GM10847 (cell line): ENCODE data around the gene AK8.

Experiments
- POLR2A ChIP-seq: IDR thresholded peaks from 2 replicates; pipeline ENCODE4 v1.6.1; 2011; ENCODE audit not compliant: insufficient read length; ENCODE audit errors: extremely low read depth

AK8 gene

DNA sequence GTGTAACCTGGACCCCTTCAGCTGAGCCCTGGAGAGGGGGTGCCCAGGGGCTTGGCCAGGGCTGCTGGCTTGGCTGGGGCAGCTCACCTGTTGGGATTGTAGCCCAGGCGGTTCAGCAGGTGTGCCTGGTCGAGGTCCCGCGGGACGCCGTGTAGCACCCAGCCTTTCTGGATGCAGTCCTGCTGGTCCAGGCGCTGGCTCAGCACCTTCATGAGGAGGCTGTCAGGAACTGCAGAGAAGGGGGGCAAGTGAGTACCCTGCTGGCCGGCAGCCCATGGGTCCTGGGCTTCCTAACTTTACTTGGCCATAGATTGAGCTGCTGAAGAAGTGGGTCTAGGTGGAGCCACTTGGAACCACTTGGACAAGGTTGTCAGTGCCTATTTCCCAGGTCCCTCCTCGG lies 85.5 kb downstream of the AK8 start:
- no peak for TF ChIP-seq POLR2A

DNA sequence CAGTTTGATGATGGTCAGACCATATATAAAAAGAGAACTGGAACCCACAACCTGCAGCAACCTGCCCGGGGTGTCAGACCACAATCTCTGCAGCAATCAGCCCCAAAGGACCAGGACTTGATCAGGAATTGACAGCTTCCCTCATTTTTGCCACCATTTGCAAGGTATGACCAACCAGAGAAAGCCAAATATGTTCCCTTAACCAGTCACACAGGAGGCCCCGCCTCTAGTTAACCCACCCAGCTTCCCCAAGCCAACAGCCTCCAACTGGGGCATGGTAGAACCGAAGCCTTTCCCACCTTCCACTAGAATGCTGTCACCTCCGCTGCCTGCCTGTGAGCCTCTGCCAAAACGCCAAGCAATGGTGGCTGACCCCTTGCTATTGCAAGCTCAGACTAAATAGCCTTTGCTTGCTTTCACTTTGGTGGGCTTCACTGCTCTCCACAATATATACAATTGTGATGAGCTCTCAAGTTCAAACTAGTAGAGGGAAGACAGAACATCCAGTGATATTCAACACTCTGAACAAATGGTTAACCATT lies 86.3 kb downstream of the AK8 start:
- no peak for TF ChIP-seq POLR2A

GRCh38 chr9:132789719-132790118 lies 88.4 kb downstream of the AK8 start:
- TF ChIP-seq POLR2A: no peak

GRCh38 chr9:132788378-132788777 lies 89.7 kb downstream of the AK8 start:
- no peak for TF ChIP-seq POLR2A

GRCh38 chr9:132787748-132788159 lies 90.3 kb downstream of the AK8 start:
- TF ChIP-seq POLR2A: no peak

GRCh38 chr9:132784286-132784830 lies 93.7 kb downstream of the AK8 start:
- no peak for TF ChIP-seq POLR2A

DNA sequence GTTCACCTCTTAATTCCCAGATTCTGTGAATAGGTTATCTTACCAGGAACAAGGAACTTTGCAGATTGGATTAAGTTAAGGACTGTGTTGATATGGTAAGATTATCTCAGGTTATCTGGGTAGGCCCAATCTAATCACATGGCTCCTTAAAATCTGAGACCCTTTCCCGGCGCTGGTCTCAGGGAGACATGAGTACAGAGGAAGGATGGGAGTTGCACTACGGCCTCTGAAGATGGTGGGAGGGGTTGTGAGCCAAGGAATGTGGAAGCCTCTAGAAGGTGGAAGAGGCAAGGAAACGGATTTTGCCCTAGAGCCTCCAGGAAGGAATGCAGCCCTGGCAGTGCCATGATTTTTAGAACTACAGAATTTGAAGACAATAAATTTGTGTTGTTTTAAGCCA lies 95.1 kb downstream of the AK8 start:
- TF ChIP-seq POLR2A: no peak

DNA sequence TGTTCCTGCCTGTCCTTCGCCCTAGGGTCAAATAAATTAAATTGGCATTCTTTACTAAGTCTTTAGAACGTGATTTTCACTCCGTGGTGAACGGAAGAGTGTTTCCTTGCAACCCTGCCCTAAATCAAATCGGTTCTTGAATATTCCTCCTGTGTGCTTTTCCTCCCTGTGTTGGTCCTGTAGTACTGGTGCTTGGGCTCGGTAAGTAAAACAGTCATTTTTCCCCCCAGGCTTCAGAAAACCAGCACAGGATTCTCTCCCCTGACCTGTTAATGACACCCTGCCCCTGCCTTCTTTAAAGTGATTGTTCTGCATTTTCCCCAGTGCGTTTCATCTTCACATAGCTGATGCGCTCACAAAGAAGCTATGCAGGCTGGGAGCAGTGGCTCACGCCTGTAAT lies 96.0 kb downstream of the AK8 start:
- TF ChIP-seq POLR2A: no peak

DNA sequence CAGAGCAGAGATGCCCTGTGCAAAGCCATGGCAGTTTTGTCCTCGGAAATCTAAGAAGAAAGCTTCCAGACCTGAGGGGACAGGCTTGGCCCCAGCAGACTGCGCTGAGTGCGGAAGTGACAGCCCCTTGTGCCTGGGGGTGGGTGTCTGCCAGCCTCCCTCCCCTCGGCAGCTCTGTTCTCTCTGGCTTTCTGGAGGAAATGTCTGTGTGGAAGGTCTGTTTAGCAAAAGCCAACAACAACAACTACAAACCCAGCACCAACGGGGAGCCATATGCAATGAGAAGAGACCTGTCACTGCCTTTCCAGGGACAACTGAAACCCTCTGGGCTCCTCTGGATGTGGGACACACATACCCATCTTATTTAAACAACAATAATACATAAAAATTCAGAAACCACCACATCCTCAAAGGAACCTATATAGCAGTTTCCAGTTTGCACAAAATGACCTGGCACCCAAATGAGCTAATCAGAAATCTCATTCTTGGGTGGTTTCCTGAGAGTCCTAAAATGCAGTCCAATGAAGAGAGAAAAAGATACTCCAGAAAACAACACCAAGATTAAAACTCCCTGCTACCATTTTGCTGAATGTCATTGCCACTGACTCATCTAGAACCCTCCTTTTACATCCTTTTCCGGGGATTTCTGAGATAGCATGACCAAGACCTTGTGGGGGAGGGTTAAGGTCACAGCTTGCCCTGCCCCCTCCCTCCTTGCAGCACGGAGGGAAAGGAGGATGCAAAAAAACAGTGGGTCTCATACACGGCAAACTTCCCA lies 97.7 kb downstream of the AK8 start:
- no peak for TF ChIP-seq POLR2A

- TF ChIP-seq POLR2A: no peak
These were observed 101.2 kb downstream of the AK8 start for GRCh38 chr9:132776891-132777290.

DNA sequence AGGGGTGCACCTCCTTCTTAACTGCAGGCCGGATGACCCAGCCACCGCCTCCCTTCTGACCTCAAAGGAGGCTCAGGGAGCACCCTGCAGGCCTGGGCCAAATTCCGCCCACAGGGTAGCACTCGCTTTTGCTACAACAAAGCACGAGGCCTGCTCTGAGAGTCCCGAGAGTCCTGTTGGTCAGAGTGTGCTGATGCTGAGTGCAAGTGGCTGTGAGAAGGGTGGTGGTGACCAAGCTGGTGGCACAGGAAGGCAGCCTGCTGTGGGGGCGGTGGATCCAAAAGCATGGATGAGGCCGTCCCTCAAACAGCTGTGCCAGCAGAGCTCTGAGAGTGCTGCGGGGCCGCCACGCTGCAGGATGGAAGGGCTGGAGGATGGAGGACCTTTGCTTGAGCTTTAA lies 101.8 kb downstream of the AK8 start:
- TF ChIP-seq POLR2A: no peak

DNA sequence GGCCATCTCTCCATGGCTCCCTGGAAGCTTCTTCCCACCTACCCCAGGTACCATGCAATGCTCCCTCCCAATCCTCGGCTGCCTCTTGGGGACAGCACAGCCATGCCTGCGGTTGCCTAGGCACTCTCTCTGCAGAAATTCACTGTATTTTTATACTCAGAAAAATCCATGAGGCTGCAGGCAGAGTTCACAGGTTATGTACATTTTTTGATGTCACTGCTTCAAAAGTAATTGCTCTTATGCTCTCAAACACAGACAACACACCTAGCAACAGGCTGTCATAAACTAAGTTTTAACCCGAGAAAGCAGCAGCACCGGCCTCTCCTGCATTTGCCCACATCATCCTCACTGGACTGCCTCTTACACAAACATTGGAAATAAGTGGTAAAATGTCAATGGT lies 102.4 kb downstream of the AK8 start:
- no peak for TF ChIP-seq POLR2A

DNA sequence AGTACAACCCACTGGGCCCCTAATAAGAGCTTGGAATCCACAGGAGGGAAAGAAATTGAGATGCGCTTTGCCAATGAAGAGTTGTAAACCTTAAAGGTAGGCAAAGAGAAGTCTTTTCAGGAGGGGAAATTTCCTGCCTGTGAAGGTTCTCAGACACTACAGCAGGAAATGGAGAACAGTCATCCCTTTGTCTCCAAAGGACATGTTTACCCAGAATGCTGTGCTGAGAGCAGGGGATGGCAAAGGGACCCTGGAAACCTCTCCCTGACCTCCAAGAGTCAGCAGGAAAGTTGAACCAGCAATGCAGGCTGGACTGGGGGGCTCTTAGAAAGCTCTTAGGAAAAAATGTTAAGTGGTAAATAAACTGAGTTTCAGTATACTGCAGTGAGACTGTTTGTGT lies 103.2 kb downstream of the AK8 start:
- no peak for TF ChIP-seq POLR2A

GRCh38 chr9:132773764-132774339 lies 104.2 kb downstream of the AK8 start:
- no peak for TF ChIP-seq POLR2A

DNA sequence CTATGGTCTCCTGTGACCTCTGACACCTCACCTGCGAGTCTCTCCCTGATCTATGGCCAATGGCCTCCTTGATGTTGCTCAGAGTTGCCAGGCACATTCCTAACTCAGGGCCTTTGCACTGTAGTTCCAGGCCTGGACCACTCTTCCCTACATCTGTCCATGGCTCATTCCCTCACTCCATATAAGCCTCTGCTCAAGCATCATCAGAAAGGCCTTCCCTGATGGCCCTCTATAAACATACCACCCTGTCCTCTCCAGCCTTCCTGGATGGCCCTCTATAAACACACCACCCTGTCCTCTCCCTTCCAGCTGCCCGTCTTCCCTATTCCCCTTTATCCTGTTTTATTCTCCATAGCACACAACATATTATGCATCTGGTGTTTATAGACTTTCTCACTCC lies 105.0 kb downstream of the AK8 start:
- no peak for TF ChIP-seq POLR2A

- TF ChIP-seq POLR2A: no peak
These were observed 107.2 kb downstream of the AK8 start for GRCh38 chr9:132770770-132771310.
